IPS DF 6.9 (cell line): Measurements from ENCODE around the gene KCTD21.

Experiments
- DNase-seq: peaks from one replicate; pipeline ENCODE4 v3.0.0-alpha.2; 2013; ENCODE audit warnings: low read depth, low spot score
- H3K27ac ChIP-seq: one replicate; pipeline ENCODE4 v1.5.1; 2013; ENCODE audit warnings: low read length, control low read depth
- H3K27me3 ChIP-seq: 2 replicates; pipeline ENCODE4 v1.6.1; 2013; ENCODE audit warnings: mild to moderate bottlenecking, low read length; ENCODE audit not compliant: control insufficient read depth, insufficient read depth
- H3K36me3 ChIP-seq: 2 replicates; pipeline ENCODE4 v1.6.1; 2013; ENCODE audit warnings: low read length; ENCODE audit not compliant: control insufficient read depth, insufficient read depth
- H3K4me1 ChIP-seq: 2 replicates; pipeline ENCODE4 v1.6.1; 2013; ENCODE audit warnings: low read length; ENCODE audit not compliant: control insufficient read depth, insufficient read depth
- H3K4me3 ChIP-seq: 2 replicates; pipeline ENCODE4 v1.5.1; 2013; ENCODE audit warnings: mild to moderate bottlenecking, low read length
- H3K9me3 ChIP-seq: 2 replicates; pipeline ENCODE4 v1.6.1; 2013; ENCODE audit warnings: low read length, inconsistent platforms; ENCODE audit not compliant: control insufficient read depth, insufficient read depth
- WGBS: extraction: QIAGEN DNeasy Blood & Tissue Kit; methylation state at CpG from one replicate; pipeline ENCODE4 v1.1.7; 2013; ENCODE audit warnings: mixed read lengths, missing lambda C conversion rate; ENCODE audit not compliant: insufficient read length, insufficient coverage; 5-methylcytosine and 5-hydroxymethylcytosine counted together

Gene KCTD21

DNA sequence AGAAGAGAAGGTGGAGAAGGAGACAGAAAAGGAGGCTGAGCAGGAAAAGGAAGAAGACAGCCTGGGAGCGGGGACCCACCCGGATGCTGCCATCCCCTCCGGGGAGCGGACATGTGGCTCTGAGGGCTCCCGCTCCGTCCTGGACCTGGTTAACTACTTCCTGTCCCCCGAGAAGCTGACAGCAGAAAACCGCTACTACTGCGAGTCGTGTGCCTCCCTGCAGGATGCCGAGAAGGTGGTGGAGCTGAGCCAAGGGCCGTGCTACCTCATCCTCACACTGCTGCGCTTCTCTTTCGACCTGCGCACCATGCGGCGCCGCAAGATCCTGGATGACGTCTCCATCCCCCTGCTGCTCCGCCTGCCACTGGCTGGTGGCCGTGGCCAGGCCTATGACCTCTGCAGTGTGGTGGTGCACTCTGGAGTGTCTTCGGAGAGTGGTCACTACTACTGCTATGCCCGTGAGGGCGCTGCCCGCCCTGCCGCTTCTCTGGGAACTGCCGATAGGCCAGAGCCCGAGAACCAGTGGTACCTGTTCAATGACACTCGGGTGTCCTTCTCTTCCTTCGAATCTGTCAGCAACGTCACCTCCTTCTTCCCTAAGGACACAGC, 21.7 kb upstream of the KCTD21 start:
- no peaks in the 10 kb centered on the region for H3K27me3 ChIP-seq
- H3K4me1 ChIP-seq, result no peaks in the 10 kb centered on the region
- 0 out of 2 replicates have a peak, but pooled peaks cover 4% of the 10 kb centered on the region for H3K36me3 ChIP-seq
- no peak overlapping the region for H3K27ac ChIP-seq
- no peak for DNase-seq
- H3K9me3 ChIP-seq, result no peaks in the 10 kb centered on the region
- H3K4me3 ChIP-seq, result no peak overlapping the region
- WGBS, result no CpG with 5 or more reads among the region's 31 CpGs

DNA sequence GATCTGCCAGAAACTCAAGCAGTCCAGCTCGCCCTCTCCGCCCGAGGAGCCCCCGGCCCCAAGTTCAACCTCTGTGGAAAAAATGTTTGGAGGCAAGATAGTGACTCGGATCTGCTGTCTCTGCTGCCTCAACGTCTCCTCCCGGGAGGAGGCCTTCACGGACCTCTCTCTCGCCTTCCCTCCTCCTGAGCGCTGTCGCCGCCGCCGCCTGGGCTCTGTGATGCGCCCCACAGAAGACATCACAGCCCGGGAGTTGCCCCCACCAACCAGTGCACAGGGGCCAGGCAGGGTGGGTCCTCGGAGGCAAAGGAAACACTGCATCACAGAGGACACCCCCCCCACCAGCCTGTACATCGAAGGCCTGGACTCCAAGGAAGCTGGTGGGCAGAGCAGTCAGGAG, 21.1 kb upstream of the KCTD21 start:
- H3K4me1 ChIP-seq, result no peaks in the 10 kb centered on the region
- no peaks in the 10 kb centered on the region for H3K9me3 ChIP-seq
- 0 out of 2 replicates have a peak, but pooled peaks cover 4% of the 10 kb centered on the region for H3K36me3 ChIP-seq
- H3K27me3 ChIP-seq, result no peaks in the 10 kb centered on the region
- no peak overlapping the region for H3K4me3 ChIP-seq
- no peak overlapping the region for H3K27ac ChIP-seq
- WGBS, result no CpG with 5 or more reads among the region's 18 CpGs
- DNase-seq, result no peak

DNA sequence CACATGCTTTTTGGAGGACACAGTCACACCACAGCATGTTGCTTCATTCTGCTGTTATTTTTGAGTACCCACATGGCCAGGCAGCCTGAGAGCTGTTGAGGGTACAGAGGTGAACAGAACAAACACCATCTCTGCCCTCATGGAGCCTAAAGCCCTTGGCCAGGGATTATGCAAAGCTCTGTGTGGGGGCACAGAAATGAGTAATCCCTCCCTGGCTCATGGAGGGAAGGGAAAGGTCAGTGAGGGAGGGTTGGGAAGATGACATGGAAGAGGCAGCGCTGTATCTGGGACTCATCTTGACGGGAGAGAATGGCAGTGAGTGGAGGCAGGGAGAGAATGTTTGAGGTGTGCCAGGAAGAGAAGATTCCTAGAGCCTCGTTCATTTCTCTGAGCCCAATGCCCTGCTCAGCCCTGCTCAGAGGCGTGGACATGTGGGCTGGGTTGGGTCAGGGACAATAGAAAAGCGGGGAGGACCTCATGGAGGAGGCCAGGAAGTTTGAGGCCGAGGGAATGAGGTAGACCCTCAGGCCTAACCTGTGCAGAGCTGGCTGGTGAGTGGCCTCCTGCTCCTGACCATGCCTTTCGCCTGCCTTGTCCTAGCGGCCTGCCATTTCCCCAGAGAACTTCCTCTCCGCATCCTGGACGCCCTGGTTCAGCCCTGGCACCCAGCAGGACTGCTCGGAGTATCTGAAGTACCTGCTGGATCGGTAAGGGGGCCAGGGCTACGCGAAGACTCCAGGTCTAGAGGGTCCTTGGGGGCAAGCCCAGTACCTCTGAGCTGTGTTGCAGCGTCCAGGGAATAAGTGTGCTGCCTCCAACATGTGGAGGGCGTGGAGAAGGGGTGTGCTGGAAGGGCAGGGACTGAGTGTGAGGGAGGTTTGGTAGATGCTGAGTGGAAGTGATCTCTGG, 20.1 kb upstream of the KCTD21 start:
- no peak for DNase-seq
- Histone ChIP-seq H3K36me3 (0 out of 2 replicates have a peak, but pooled peaks cover 4% of the 10 kb centered on the region), H3K27me3 (no peaks in the 10 kb centered on the region), H3K27ac (no peak overlapping the region), H3K9me3 (no peaks in the 10 kb centered on the region), H3K4me1 (no peaks in the 10 kb centered on the region), H3K4me3 (no peak overlapping the region)
- no CpG with 5 or more reads among the region's 16 CpGs for whole genome bisulfite sequencing

DNA sequence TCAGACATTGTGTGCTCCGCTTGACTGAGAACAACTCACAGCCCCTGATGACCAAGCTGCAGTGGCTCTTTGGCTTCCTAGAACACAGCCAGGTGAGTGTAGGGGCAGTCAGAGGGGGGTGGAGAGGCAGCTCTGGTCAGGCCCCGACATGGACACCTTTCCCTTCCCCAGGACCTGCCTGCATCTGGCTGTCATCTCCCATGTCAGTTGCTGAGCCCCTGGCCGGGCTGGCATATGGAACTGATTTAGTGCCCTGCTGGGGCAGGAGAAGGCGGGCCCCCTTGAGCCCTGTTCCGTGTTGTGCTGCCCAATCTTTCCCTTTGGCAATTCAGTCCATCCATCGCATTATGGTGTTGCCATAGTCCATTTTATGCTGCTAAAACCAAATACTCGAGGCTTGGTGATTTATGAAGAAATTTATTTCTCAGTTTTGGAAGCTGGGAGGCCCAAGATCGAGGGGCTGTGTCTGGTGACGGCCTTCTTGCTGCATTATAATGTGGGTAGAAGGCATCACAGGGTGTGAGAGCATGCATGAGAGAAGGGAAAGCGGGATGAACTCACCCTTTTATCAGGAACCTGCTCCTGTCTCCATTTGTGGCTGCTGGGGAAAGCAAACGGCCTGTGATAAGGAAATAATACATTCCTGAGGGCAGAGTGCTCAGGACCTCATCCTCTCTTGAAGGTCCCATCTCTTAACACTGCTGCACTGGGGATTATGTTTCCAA, 19.3 kb upstream of the KCTD21 start:
- Histone ChIP-seq H3K36me3 (0 out of 2 replicates have a peak, but pooled peaks cover 4% of the 10 kb centered on the region), H3K27ac (no peak overlapping the region), H3K27me3 (no peaks in the 10 kb centered on the region), H3K4me3 (no peak overlapping the region), H3K9me3 (no peaks in the 10 kb centered on the region), H3K4me1 (no peaks in the 10 kb centered on the region)
- DNase-seq, result no peak
- WGBS, result no CpG with 5 or more reads among the region's 11 CpGs

DNA sequence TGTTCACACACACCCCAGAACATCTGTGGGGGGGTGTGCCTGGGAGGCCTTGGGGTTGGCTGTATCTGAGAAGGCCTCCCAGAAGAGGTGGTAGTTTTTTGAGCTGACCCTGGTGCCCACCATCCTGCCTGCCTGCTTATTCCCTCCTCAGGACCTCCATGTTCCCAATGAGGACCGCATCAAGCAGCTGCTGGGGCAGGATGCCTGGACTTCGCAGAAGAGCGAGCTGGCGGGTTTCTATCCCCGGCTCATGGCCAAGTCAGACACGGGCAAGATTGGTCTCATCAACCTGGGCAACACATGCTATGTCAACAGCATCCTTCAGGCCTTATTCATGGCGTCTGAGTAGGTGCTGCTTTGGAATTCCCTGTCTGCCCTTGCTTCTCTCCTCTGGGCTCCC, 17.3 kb upstream of the KCTD21 start:
- no peaks in the 10 kb centered on the region for H3K4me1 ChIP-seq
- H3K27ac ChIP-seq, result no peak overlapping the region
- H3K4me3 ChIP-seq, result no peak overlapping the region
- no CpG with 5 or more reads among the region's 7 CpGs for WGBS
- H3K9me3 ChIP-seq, result no peaks in the 10 kb centered on the region
- no peak for DNase-seq
- H3K36me3 ChIP-seq, result 0 out of 2 replicates have a peak, but pooled peaks cover 4% of the 10 kb centered on the region
- no peaks in the 10 kb centered on the region for H3K27me3 ChIP-seq

DNA sequence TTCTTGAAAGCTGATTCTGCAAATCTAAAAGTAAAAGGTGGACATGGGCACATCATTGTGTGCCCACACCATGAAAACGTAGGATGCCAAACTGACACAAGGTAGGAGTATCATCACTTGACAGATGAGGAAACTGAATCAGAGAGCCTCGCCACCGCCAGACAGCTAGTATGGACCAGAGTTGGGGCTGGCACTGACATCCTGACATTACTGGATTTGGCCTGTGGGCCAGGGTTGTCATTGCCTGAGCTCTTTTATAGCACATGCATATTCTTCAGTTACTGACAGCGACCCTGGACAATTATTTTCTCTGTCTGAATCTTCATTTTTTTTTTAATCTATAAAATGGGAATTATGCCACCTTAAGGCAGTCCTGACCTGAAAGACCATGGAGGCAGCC, 16.8 kb upstream of the KCTD21 start:
- H3K4me1 ChIP-seq, result no peaks in the 10 kb centered on the region
- H3K4me3 ChIP-seq, result no peak overlapping the region
- H3K36me3 ChIP-seq, result 0 out of 2 replicates have a peak, but pooled peaks cover 3% of the 10 kb centered on the region
- H3K27ac ChIP-seq, result no peak overlapping the region
- H3K27me3 ChIP-seq, result no peaks in the 10 kb centered on the region
- H3K9me3 ChIP-seq, result no peaks in the 10 kb centered on the region
- no peak for DNase-seq
- no CpG with 5 or more reads among the region's 4 CpGs for WGBS

DNA sequence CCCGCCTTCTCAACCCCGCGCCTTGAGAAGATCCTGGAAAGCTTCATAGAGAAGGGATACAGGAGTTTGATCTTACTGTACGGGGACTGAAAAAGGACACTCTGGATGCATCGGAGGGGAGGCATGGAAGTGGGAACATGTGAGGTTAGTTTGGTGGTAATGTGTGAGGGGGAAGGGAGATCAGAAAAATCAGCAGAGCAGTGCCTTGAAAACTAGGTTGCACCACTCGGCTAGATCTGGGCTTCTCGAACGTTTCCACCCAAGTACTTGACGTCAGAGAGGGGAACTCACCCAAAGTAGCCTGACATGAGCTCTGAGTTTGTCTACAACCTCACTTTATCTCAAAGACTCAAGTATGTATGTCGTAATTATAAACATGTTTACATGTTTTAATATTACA, 14.8 kb upstream of the KCTD21 start:
- Histone ChIP-seq H3K27me3 (no peaks in the 10 kb centered on the region), H3K9me3 (no peaks in the 10 kb centered on the region), H3K27ac (no peak overlapping the region), H3K4me1 (no peaks in the 10 kb centered on the region), H3K36me3 (no peaks in the 10 kb centered on the region), H3K4me3 (no peak overlapping the region)
- no CpG with 5 or more reads among the region's 10 CpGs for WGBS
- DNase-seq, result no peak

DNA sequence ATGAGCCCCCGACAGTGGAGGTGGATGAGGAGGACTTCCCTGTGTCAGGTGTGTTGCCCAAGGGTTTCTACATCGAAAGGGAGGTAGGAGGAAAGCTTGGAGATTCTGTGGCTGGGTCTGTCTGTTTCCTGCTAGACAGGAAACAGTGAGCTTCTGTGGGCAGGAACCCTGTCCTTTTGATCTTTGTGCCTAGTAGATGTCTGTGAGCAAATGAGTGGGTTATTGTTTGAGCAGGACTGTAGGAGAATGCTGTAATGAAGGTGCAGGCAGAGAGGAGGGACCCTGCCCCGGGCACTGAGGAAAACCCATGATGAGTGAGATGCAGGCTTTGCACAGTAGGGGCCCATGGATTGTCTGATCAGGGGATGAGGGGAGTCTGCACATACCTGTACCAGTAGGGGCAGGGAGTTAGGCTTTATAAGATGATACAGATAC, 14.3 kb upstream of the KCTD21 start:
- no peaks in the 10 kb centered on the region for H3K36me3 ChIP-seq
- no peaks in the 10 kb centered on the region for H3K27me3 ChIP-seq
- no peak overlapping the region for H3K4me3 ChIP-seq
- no peaks in the 10 kb centered on the region for H3K9me3 ChIP-seq
- DNase-seq, result no peak
- H3K27ac ChIP-seq, result no peak overlapping the region
- WGBS, result no CpG with 5 or more reads among the region's 3 CpGs
- no peaks in the 10 kb centered on the region for H3K4me1 ChIP-seq

DNA sequence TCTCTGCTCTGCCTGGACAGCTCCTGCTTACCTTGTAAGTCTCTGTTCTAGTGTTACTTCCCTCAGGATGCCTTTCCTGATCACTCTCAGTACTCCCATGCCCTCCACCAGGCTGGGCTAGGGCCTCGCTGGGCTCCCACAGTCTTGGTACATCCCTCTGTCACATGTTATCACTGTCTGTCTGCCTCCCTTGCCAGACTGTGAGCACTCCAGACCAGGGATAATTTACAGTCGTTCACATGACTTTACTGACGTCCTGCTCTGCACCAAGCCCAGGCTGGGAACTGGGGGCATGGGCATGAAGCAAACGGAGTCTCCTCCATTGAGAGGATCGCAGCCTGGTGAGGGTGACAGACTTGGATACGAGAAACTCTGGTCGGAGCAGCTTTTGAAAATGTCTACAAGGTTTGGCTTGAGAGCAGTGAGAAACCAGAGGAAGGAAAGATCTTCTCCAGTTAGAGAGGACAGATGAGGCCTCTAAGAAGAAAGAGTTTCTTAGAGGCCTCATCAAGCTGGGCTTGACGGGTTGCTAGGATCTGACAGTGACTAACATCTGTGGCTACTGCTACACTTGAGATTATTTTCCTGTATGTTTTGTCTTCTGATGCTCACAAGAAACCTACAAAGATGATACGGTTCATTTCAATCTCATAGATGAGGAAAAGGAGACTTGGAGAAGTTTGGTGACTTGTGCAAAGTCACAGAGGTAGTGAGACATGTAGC, 12.8 kb upstream of the KCTD21 start:
- no peaks in the 10 kb centered on the region for H3K9me3 ChIP-seq
- H3K4me3 ChIP-seq, result no peak overlapping the region
- no CpG with 5 or more reads among the region's 9 CpGs for WGBS
- H3K36me3 ChIP-seq, result no peaks in the 10 kb centered on the region; the same call in 1 of the 2 replicates
- no peak overlapping the region for H3K27ac ChIP-seq
- H3K4me1 ChIP-seq, result no peaks in the 10 kb centered on the region
- H3K27me3 ChIP-seq, result no peaks in the 10 kb centered on the region
- no peak for DNase-seq

DNA sequence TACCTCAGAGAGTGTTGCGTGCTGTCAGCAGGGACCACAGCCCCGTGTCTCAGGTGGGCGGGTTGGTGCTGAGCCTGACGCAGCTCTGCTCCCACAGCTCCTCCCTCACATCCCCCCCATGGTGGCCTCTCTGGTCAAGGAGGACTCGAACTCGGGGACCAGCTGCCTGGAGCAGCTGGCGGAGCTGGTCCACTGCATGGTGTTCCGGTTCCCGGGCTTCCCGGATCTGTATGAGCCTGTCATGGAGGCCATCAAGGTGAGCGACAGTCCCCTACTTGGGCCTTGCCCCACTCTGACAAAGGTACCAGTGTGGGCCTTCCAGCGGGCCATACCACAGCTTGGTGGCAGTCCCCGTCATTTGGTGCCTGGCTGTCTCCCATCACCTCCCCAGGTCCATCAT, 12.1 kb upstream of the KCTD21 start:
- H3K4me1 ChIP-seq, result no peaks in the 10 kb centered on the region
- no peak for DNase-seq
- no peak overlapping the region for H3K27ac ChIP-seq
- WGBS, result no CpG with 5 or more reads among the region's 13 CpGs
- H3K9me3 ChIP-seq, result no peaks in the 10 kb centered on the region
- H3K27me3 ChIP-seq, result no peaks in the 10 kb centered on the region
- no peaks in the 10 kb centered on the region; the same call in 1 of the 2 replicates for H3K36me3 ChIP-seq
- no peak overlapping the region for H3K4me3 ChIP-seq
